ENCODE results near the gene NEK5. TPM values are rescaled to one million over a fixed set of nuclear protein-coding genes. Genes with fewer than 3 reads are reported as not detected.

The NEK5 gene
- total and polyA plus RNA-seq, 2 donors from 2014 or later: 0.39 to 1.2 TPM

DNA sequence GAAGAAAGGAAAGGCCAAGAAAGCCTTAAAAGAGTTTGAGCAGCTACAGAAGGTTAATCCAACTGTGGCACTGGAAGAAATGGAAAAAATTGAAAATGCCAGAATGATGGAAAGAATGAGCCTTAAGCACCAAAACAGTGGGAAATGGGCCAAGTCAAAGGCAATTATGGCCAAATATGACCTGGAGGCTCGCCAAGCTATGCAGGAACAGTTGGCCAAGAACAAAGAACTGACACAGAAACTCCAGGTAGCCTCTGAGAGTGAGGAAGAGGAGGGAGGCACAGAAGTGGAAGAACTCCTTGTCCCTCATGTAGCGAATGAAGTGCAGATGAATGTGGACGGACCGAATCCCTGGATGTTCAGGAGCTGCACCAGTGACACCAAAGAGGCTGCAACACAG is 99.3 kb downstream of the NEK5 start:
- intact Hi-C loops (cut with DNase I): no loop called here
- no peak for FAIRE-seq

DNA sequence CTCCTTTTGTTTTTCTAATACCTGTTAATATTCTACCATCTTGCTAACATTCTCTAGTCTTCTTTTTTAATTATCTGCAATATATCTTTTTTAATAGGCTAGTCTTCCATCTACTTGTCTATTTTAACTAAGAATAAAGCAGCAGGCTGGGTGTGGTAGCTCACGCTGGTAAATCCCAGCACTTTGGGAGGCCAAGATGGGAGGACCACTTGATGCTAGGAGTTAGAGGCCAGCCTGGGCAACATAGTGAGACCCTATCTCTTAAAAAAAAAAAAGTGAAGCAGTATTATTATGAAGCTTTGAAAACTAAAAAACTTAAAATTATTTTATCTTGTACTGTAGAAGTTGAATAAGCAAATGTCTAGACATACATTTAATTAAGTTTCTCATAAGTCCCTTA is 101.0 kb downstream of the NEK5 start:
- Histone ChIP-seq H3K27ac (ENCODE audit: low read depth in 2 of 2, low read length in 2 of 2) (no peak overlapping the region), H3K9me3 (ENCODE audit: control insufficient read depth in 2 of 3, insufficient read depth in 1 of 3, low read length in 3 of 3) (no peaks in the 10 kb centered on the region), H3K4me3 (ENCODE audit: low read length in 3 of 3) (no peak overlapping the region), H3K36me3 (ENCODE audit: control insufficient read depth in 2 of 3, insufficient read depth in 3 of 3, low read length in 3 of 3) (peaks cover 4 to 16% (median 10%) of the 10 kb centered on the region in 3 donors), H3K4me1 (ENCODE audit: control insufficient read depth in 2 of 3, insufficient read depth in 2 of 3, low read depth in 1 of 3, low read length in 3 of 3) (peaks cover 0 to 6% (median 0%) of the 10 kb centered on the region in 3 donors), H3K27me3 (ENCODE audit: control insufficient read depth, insufficient read depth, low read length) (no peaks in the 10 kb centered on the region), H3K9ac (ENCODE audit: low read length in 3 of 3) (no peak overlapping the region)
- intact Hi-C loops (cut with DNase I): no loop called here
- DNase-seq: no peak
- FAIRE-seq: no peak
- no peak for TF ChIP-seq CTCF (IDR thresholded peaks at IDR 0.05; ENCODE audit: borderline replicate concordance, extremely low read depth, insufficient read depth)

More for the DNA sequence above, 99.3 kb downstream of the NEK5 start:
- Histone ChIP-seq H3K27me3 (ENCODE audit: control insufficient read depth, insufficient read depth, low read length) (no peaks in the 10 kb centered on the region), H3K36me3 (ENCODE audit: control insufficient read depth in 2 of 3, insufficient read depth in 3 of 3, low read length in 3 of 3) (peaks cover 4 to 11% (median 5%) of the 10 kb centered on the region in 3 donors), H3K9ac (ENCODE audit: low read length in 3 of 3) (no peak overlapping the region), H3K4me3 (ENCODE audit: low read length in 3 of 3) (no peak overlapping the region), H3K27ac (ENCODE audit: low read depth in 2 of 2, low read length in 2 of 2) (no peak overlapping the region), H3K9me3 (ENCODE audit: control insufficient read depth in 2 of 3, insufficient read depth in 1 of 3, low read length in 3 of 3) (no peaks in the 10 kb centered on the region), H3K4me1 (ENCODE audit: control insufficient read depth in 2 of 3, insufficient read depth in 2 of 3, low read depth in 1 of 3, low read length in 3 of 3) (peaks cover 0 to 6% (median 0%) of the 10 kb centered on the region in 3 donors)
- no peak for DNase-seq
- TF ChIP-seq CTCF (IDR thresholded peaks at IDR 0.05; ENCODE audit: borderline replicate concordance, extremely low read depth, insufficient read depth): no peak

GRCh38 chr13:52026246-52026626 is 102.6 kb downstream of the NEK5 start:
- H3K36me3 ChIP-seq (ENCODE audit: control insufficient read depth in 2 of 3, insufficient read depth in 3 of 3, low read length in 3 of 3): peaks cover 4 to 16% (median 10%) of the 10 kb centered on the region in 3 donors
- H3K4me3 ChIP-seq (ENCODE audit: low read length in 3 of 3): no peak overlapping the region
- no peak for DNase-seq
- no peaks in the 10 kb centered on the region for H3K27me3 ChIP-seq (ENCODE audit: control insufficient read depth, insufficient read depth, low read length)
- H3K9me3 ChIP-seq (ENCODE audit: control insufficient read depth in 2 of 3, insufficient read depth in 1 of 3, low read length in 3 of 3): no peaks in the 10 kb centered on the region
- H3K9ac ChIP-seq (ENCODE audit: low read length in 3 of 3): no peak overlapping the region
- intact Hi-C loops (cut with DNase I): no loop called here
- FAIRE-seq: no peak
- peaks cover 0 to 6% (median 0%) of the 10 kb centered on the region in 3 donors for H3K4me1 ChIP-seq (ENCODE audit: control insufficient read depth in 2 of 3, insufficient read depth in 2 of 3, low read depth in 1 of 3, low read length in 3 of 3)
- no peak for TF ChIP-seq CTCF (IDR thresholded peaks at IDR 0.05; ENCODE audit: borderline replicate concordance, extremely low read depth, insufficient read depth)
- H3K27ac ChIP-seq (ENCODE audit: low read depth in 2 of 2, low read length in 2 of 2): no peak overlapping the region
